Heart left ventricle (tissue), 13 donors: ENCODE data around the gene TMEM222.

Experiments used
- POLR2A ChIP-seq, 2 donors: fragments of 450-650 bp; IDR thresholded peaks; one replicate each; pipeline ENCODE4 v1.6.1; 2017; ENCODE audit warnings: antibody characterized with exemption in 2 of 2, mild to moderate bottlenecking in 2 of 2, moderate library complexity in 2 of 2
- TF ChIP-seq, protein P1 (sequence below), 12 donors: fragments of 200-600 bp; sonication (generic) in 4 of 12; IDR thresholded peaks; one replicate each; pipeline versions ENCODE4 v1.5.0 to v1.8.0; 2018 to 2022; ENCODE audit warnings: antibody characterized with exemption in 12 of 12, mild to moderate bottlenecking in 5 of 12
- donor health status: ischemic (EF 13 %, LVEDD 7.1; RV severe dilation, severe dysfunction).
- donor health status: DM: no; HTN: yes; CAD: no.
- donor health status: DM: no; HTN: no; CAD: no.
- donor health status: ischemic (EF 25% LVEDD 6.9; RV normal size, moderate dysfunction).
- donor health status: ischemic (EF 25% LVEDD 5.7; RV mildly dilated, moderate dysfunction).
- donor health status: ischemic (EF 35%, LVEDD 5.7; RV mildly dilated, moderate dysfunction).
- donor health status: nonischemic (EF 11% LVEDD 7.7; RV severe dilation, severe dysfunction).
- donor health status: DM: yes; HTN: yes; CAD: no.
- donor health status: PGD.
- donor health status: ischemic (EF 29% LVEDD 5.4; RV normal size, mild dysfunction).
- donor health status: nonischemic (EF 23%, LVEDD 6.1; RV moderate dilation, normal function).

DNA sequence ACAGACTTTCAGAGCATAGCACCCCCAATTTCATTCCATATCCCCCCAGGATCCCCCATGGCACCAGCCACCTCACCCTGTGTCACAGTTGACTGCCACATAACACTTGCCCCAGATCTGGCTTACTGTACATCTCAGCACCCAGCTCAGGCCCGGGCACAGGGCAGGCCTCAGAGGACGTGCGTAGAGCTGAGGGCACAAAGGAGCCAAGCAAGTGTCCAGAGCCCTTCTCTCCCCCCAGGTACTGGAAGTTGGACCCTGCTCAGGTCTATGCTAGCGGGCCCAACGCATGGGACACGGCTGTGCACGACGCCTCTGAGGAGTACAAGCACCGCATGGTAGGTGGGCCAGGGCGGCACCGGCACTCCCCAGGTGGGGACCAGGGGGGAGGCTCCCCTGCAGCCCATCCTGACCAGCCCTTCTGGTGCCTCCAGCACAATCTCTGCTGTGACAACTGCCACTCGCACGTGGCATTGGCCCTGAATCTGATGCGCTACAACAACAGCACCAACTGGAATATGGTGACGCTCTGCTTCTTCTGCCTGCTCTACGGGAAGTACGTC is 11.8 kb downstream of the TMEM222 start:
- TF ChIP-seq, protein P1, sequence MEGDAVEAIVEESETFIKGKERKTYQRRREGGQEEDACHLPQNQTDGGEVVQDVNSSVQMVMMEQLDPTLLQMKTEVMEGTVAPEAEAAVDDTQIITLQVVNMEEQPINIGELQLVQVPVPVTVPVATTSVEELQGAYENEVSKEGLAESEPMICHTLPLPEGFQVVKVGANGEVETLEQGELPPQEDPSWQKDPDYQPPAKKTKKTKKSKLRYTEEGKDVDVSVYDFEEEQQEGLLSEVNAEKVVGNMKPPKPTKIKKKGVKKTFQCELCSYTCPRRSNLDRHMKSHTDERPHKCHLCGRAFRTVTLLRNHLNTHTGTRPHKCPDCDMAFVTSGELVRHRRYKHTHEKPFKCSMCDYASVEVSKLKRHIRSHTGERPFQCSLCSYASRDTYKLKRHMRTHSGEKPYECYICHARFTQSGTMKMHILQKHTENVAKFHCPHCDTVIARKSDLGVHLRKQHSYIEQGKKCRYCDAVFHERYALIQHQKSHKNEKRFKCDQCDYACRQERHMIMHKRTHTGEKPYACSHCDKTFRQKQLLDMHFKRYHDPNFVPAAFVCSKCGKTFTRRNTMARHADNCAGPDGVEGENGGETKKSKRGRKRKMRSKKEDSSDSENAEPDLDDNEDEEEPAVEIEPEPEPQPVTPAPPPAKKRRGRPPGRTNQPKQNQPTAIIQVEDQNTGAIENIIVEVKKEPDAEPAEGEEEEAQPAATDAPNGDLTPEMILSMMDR (IDR thresholded peaks at IDR 0.05), result no peak
- no peak for TF ChIP-seq POLR2A (IDR thresholded peaks at IDR 0.05)
